Measurements from ENCODE around the gene CCDC88B.

DNA sequence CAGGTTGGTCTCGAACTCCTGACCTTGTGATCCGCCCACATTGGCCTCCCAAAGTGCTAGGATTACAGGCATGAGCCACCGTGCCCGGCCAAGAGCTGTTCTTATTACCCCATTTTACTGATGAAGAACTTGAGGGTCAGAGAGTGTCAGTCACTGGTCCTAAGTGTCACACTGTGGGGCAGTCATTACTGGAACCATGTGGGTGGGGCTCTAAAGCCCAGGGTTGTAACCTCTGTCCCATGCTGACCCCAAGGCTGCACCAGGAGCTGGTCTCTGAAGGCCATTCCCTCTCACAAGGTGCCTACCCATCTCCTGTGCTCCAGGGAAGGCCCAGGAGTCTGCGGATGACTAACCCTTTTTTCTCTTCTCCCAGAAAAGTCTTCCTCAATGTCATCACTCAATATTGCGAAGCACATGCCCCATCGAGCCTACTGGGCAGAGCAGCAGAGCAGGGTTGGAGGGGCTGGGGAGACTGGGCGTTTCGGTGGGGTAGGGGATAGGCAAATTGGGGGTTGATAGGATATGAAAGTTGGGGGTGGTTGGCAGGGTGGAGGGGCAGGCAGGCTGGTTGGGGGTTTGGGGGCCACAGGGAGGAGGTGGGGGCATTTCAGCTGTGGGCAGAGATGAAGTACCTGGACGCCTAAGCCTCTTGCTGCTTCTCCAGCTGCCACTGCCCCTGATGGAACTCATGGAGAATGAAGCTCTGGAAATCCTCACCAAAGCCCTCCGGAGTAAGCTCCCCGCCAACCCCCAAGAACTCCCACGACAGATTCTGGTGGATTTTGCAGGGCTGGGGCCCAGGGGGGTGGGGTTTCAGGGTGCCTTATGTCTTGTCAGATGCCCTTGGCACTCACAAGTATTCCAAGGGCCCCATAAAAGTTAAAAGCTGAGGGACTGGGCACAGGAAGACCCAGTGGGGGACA lies 36.6 kb upstream of the CCDC88B start:
- TF ChIP-seq EGR1 (IDR thresholded peaks at IDR 0.05; ENCODE audit: low read depth in 2 of 2) (no peak), GABPA (IDR thresholded peaks at IDR 0.05 in 1 of 2, conservative IDR thresholded peaks at IDR 0.05 in 1 of 2) (no peak), JUND (IDR thresholded peaks at IDR 0.05) (no peak)
- TF ChIP-seq, protein P1, sequence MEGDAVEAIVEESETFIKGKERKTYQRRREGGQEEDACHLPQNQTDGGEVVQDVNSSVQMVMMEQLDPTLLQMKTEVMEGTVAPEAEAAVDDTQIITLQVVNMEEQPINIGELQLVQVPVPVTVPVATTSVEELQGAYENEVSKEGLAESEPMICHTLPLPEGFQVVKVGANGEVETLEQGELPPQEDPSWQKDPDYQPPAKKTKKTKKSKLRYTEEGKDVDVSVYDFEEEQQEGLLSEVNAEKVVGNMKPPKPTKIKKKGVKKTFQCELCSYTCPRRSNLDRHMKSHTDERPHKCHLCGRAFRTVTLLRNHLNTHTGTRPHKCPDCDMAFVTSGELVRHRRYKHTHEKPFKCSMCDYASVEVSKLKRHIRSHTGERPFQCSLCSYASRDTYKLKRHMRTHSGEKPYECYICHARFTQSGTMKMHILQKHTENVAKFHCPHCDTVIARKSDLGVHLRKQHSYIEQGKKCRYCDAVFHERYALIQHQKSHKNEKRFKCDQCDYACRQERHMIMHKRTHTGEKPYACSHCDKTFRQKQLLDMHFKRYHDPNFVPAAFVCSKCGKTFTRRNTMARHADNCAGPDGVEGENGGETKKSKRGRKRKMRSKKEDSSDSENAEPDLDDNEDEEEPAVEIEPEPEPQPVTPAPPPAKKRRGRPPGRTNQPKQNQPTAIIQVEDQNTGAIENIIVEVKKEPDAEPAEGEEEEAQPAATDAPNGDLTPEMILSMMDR (IDR thresholded peaks at IDR 0.05; ENCODE audit: low read depth, low read length, missing input control): no peak

All from liver (tissue), 3 donors.